IMR-90 (cell line): ENCODE data around the gene CCL4. TPM values are rescaled to one million over a fixed set of nuclear protein-coding genes. Genes with fewer than 3 reads are reported as not detected.

Experiments used
- ATAC-seq: fragments of 200-7000 bp; cut with Tn5 transposase; 2 replicates; pipeline ENCODE4 v1.9.1; 2020; ENCODE audit warnings: low read depth, mild to moderate bottlenecking, moderate library complexity
- BruUV-seq: library from RNA; stranded (reverse); fragments of 400-500 nt; replicated peaks from 2 replicates; lab custom pipeline; 2021; lab: Mats Ljungman, UMichigan
- CTCF ChIA-PET: fragments of 300-600 bp; formaldehyde crosslinking; extraction: SDS; loops from one replicate; lab custom pipeline; 2021; ENCODE audit warnings: antibody characterized with exemption; lab: Yijun Ruan, JAX
- POLR2A ChIA-PET: fragments of 300-600 bp; sonication (Branson Sonifier 250); formaldehyde crosslinking; loops from one replicate; lab custom pipeline; 2022; ENCODE audit warnings: antibody characterized with exemption; ENCODE audit not compliant: unreplicated experiment; lab: Charles Lee
- DNase-seq: peaks from one replicate; pipeline ENCODE4 v3.0.0; 2013
- H2AFZ ChIP-seq: replicated peaks from 2 replicates; pipeline ENCODE3; 2013; ENCODE audit warnings: low read length, mild to moderate bottlenecking; ENCODE audit not compliant: poor library complexity
- H2AK5ac ChIP-seq: 2 replicates; pipeline ENCODE4 v1.6.1; 2013; ENCODE audit warnings: low read depth, low read length, inconsistent platforms
- H2AK9ac ChIP-seq: replicated peaks from 2 replicates; pipeline ENCODE3; 2013; ENCODE audit warnings: mild to moderate bottlenecking, low read depth, low read length, moderate library complexity; ENCODE audit not compliant: poor library complexity
- H2BK120ac ChIP-seq: 2 replicates; pipeline ENCODE4 v1.6.1; 2013; ENCODE audit warnings: low read depth, low read length, inconsistent platforms
- H2BK15ac ChIP-seq: 3 replicates; pipeline ENCODE4 v1.6.1; 2013; ENCODE audit warnings: low read depth, low read length, inconsistent platforms
- H2BK20ac ChIP-seq: 2 replicates; pipeline ENCODE4 v1.6.1; 2013; ENCODE audit warnings: low read depth, mild to moderate bottlenecking, inconsistent platforms, low read length, moderate library complexity
- H2BK5ac ChIP-seq: 2 replicates; pipeline ENCODE4 v1.6.1; 2013; ENCODE audit warnings: mild to moderate bottlenecking, low read depth, low read length, inconsistent platforms; ENCODE audit not compliant: poor library complexity, severe bottlenecking
- H3K14ac ChIP-seq: replicated peaks from 2 replicates; pipeline ENCODE4 v1.6.1; 2013; ENCODE audit warnings: low read depth, low read length, inconsistent platforms
- H3K18ac ChIP-seq: 2 replicates; pipeline ENCODE4 v1.6.1; 2013; ENCODE audit warnings: low read depth, low read length, control low read depth
- H3K23ac ChIP-seq: 2 replicates; pipeline ENCODE4 v1.6.1; 2013; ENCODE audit warnings: low read depth, low read length, inconsistent platforms
- H3K27ac ChIP-seq: 2 replicates; pipeline ENCODE4 v1.5.1; 2013; ENCODE audit warnings: mild to moderate bottlenecking, control low read depth, low read length; ENCODE audit not compliant: insufficient read depth
- H3K27me3 ChIP-seq: 2 replicates; pipeline ENCODE4 v1.6.1; 2013; ENCODE audit warnings: low read length; ENCODE audit not compliant: control insufficient read depth, insufficient read depth
- H3K36me3 ChIP-seq: 2 replicates; pipeline ENCODE4 v1.6.1; 2013; ENCODE audit warnings: low read length, mixed read lengths; ENCODE audit not compliant: control insufficient read depth, insufficient read depth
- H3K4ac ChIP-seq: 2 replicates; pipeline ENCODE4 v1.6.1; 2013; ENCODE audit warnings: low read depth, low read length, inconsistent platforms
- H3K4me1 ChIP-seq: 2 replicates; pipeline ENCODE4 v1.6.1; 2013; ENCODE audit warnings: low read length, mixed read lengths; ENCODE audit not compliant: control insufficient read depth, insufficient read depth
- H3K4me2 ChIP-seq: 2 replicates; pipeline ENCODE4 v1.6.1; 2013; ENCODE audit warnings: low read depth, mild to moderate bottlenecking, control low read depth, low read length, moderate library complexity
- H3K4me3 ChIP-seq: 2 replicates; pipeline ENCODE4 v1.5.1; 2013; ENCODE audit warnings: low read depth, mild to moderate bottlenecking, control low read depth, low read length, moderate library complexity; ENCODE audit not compliant: insufficient read depth
- H3K56ac ChIP-seq: 2 replicates; pipeline ENCODE4 v1.6.1; 2013; ENCODE audit warnings: low read length, inconsistent platforms; ENCODE audit not compliant: insufficient read depth; ENCODE audit errors: extremely low read depth
- H3K79me1 ChIP-seq, 2 experiments: 2 replicates each; pipeline ENCODE4 v1.6.1; 2013; ENCODE audit warnings: low read length in 2 of 2, inconsistent platforms in 1 of 2, low read depth in 1 of 2
- H3K9ac ChIP-seq: 2 replicates; pipeline ENCODE4 v1.6.1; 2013; ENCODE audit warnings: low read depth, low read length, control low read depth
- H3K9me1 ChIP-seq: 2 replicates; pipeline ENCODE4 v1.6.1; 2013; ENCODE audit warnings: low read length, inconsistent platforms; ENCODE audit not compliant: insufficient read depth
- H3K9me3 ChIP-seq: 2 replicates; pipeline ENCODE4 v1.6.1; 2013; ENCODE audit warnings: low read length; ENCODE audit not compliant: control insufficient read depth, insufficient read depth
- H4K20me1 ChIP-seq: 2 replicates; pipeline ENCODE4 v1.6.1; 2013; ENCODE audit warnings: low read length, inconsistent platforms; ENCODE audit not compliant: insufficient read depth
- H4K5ac ChIP-seq: 2 replicates; pipeline ENCODE4 v1.6.1; 2013; ENCODE audit warnings: mild to moderate bottlenecking, low read depth, low read length, control low read depth
- H4K8ac ChIP-seq, 2 experiments: 2 replicates each; pipeline ENCODE4 v1.6.1; 2013; ENCODE audit warnings: low read depth in 2 of 2, low read length in 2 of 2, control low read depth in 1 of 2, inconsistent platforms in 1 of 2
- H4K91ac ChIP-seq: 2 replicates; pipeline ENCODE4 v1.6.1; 2013; ENCODE audit warnings: low read depth, low read length, inconsistent platforms; ENCODE audit not compliant: insufficient read depth
- SMC3 ChIP-seq: fragments of 150-350 bp; IDR thresholded peaks from 2 replicates; pipeline ENCODE4 v1.6.1; 2016; ENCODE audit warnings: low read depth, mild to moderate bottlenecking, antibody characterized with exemption, low read length, moderate library complexity
- USF2 ChIP-seq: fragments of 150-350 bp; IDR thresholded peaks from 2 replicates; pipeline ENCODE4 v1.6.1; 2017; ENCODE audit warnings: mild to moderate bottlenecking, antibody characterized with exemption, low read length, low read depth
- WGBS, 2 experiments: methylation state at CpG; one replicate each; pipeline versions ENCODE4 v1.1.5 to v1.1.7; 2013; ENCODE audit warnings: missing lambda C conversion rate in 2 of 2; ENCODE audit not compliant: insufficient read length in 1 of 2; ENCODE audit errors: extremely low coverage in 2 of 2; 5-methylcytosine and 5-hydroxymethylcytosine counted together
- dilution Hi-C: fragments of 300-500 bp; cut with HindIII; formaldehyde crosslinking; loops from one replicate; pipeline ENCODE4 v1.14.3; 2018; ENCODE audit warnings: low sequenced_read_pairs; ENCODE audit not compliant: unreplicated experiment
- in situ Hi-C: fragments of 300-500 bp; cut with MboI; formaldehyde crosslinking; loops from 3 replicates; pipeline ENCODE4 v1.14.3; 2019; ENCODE audit warnings: low sequenced_read_pairs, inconsistent platforms, mixed read lengths
- intact Hi-C: fragments of 100-400 bp; cut with micrococcal nuclease; formaldehyde crosslinking; loops from 2 replicates; pipeline ENCODE4 v1.10.0; 2022
- polyA plus RNA-seq, 3 experiments: library from polyadenylated mRNA; depleted of rRNA; stranded (reverse); fragments of >200 nt; gene quantifications; 2 replicates each; pipeline ENCODE4 v1.2.3, GENCODE V29; 2012; ENCODE audit warnings: low replicate concordance in 1 of 3
- total RNA-seq: library from RNA; depleted of rRNA; stranded (reverse); fragments of >200 nt; gene quantifications from 2 replicates; pipeline ENCODE4 v1.2.3, GENCODE V29; 2012

Gene CCL4
- total and polyA plus RNA-seq, 2 of the 4 experiments (the other 2 are of a cell fraction): not detected

GRCh38 chr17:36131931-36132330, 28.3 kb downstream of the CCL4 start:
- Histone ChIP-seq H2AFZ (no peak overlapping the region), H3K9ac (no peak overlapping the region), H4K91ac (no peak overlapping the region), H3K36me3 (no peaks in the 10 kb centered on the region), H3K4ac (no peak overlapping the region), H3K4me2 (no peak overlapping the region), H3K27ac (no peak overlapping the region), H3K56ac (no peak overlapping the region), H2BK120ac (no peak overlapping the region), H4K5ac (no peak overlapping the region), H2AK5ac (no peak overlapping the region), H3K14ac (no peak overlapping the region), H3K27me3 (no peaks in the 10 kb centered on the region), H2BK20ac (no peak overlapping the region), H4K8ac (no peak overlapping the region), H3K18ac (no peak overlapping the region), H2BK5ac (no peak overlapping the region), H3K79me1 (no peaks in the 10 kb centered on the region), H3K9me3 (no peaks in the 10 kb centered on the region), H2BK15ac (no peak overlapping the region), H3K9me1 (no peaks in the 10 kb centered on the region), H3K23ac (no peak overlapping the region), H3K4me1 (no peaks in the 10 kb centered on the region), H4K20me1 (no peaks in the 10 kb centered on the region), H3K4me3 (no peak overlapping the region), H2AK9ac (no peak overlapping the region)
- dilution Hi-C loops (no loop called here), in situ Hi-C loops (no loop called here), intact Hi-C loops (no loop called here)
- CTCF ChIA-PET: interaction anchor here (1.4 to 1.7 kb wide), 2 partner anchors 15 to 18 kb away, joined by 5 read pairs; no protein-coding TSS in a partner anchor
- BruUV-seq: no TSS peak
- DNase-seq (no peak), ATAC-seq (no peak)
- TF ChIP-seq SMC3 (no peak), USF2 (no peak)
- no CpG with 5 or more reads among the region's 3 CpGs for WGBS, 2 experiments
- POLR2A ChIA-PET: no interaction called here
